Neural progenitor cell (in vitro differentiated cells): ENCODE results near the gene IL1RAP. TPM values are rescaled to one million over a fixed set of nuclear protein-coding genes. Genes with fewer than 3 reads are reported as not detected.

Experiments
- DNase-seq: peaks from one replicate; pipeline ENCODE4 v3.0.0-alpha.2; 2016; ENCODE audit warnings: low spot score
- H2AFZ ChIP-seq: fragments of 200-600 bp; sonication (generic); replicated peaks from 2 replicates; pipeline ENCODE4 v1.6.1; 2016; ENCODE audit warnings: antibody characterized with exemption
- H3F3A ChIP-seq: fragments of 200-600 bp; sonication (generic); 2 replicates; pipeline ENCODE4 v1.6.1; 2016; ENCODE audit warnings: antibody characterized with exemption, low read depth
- H3K27ac ChIP-seq: fragments of 200-600 bp; sonication (generic); 2 replicates; pipeline ENCODE4 v1.5.1; 2016; ENCODE audit warnings: mild to moderate bottlenecking
- H3K27me3 ChIP-seq: fragments of 200-600 bp; sonication (generic); 2 replicates; pipeline ENCODE4 v1.6.1; 2016; ENCODE audit warnings: mild to moderate bottlenecking, moderate library complexity
- H3K36me3 ChIP-seq: fragments of 200-600 bp; sonication (generic); 2 replicates; pipeline ENCODE4 v1.5.1; 2016
- H3K4me1 ChIP-seq: fragments of 200-600 bp; sonication (generic); 2 replicates; pipeline ENCODE4 v1.6.1; 2016; ENCODE audit warnings: mixed run types
- H3K4me2 ChIP-seq: fragments of 200-600 bp; sonication (generic); 2 replicates; pipeline ENCODE4 v1.6.1; 2016
- H3K4me3 ChIP-seq: fragments of 200-600 bp; sonication (generic); 2 replicates; pipeline ENCODE4 v1.5.1; 2016
- H3K79me2 ChIP-seq: fragments of 200-600 bp; sonication (generic); 2 replicates; pipeline ENCODE4 v1.6.1; 2016; ENCODE audit warnings: low read depth
- H3K9ac ChIP-seq: fragments of 200-600 bp; sonication (generic); 2 replicates; pipeline ENCODE4 v1.6.1; 2016
- H3K9me3 ChIP-seq: fragments of 200-600 bp; sonication (generic); 2 replicates; pipeline ENCODE4 v1.5.1; 2016; ENCODE audit warnings: low read depth
- H4K20me1 ChIP-seq: fragments of 200-600 bp; sonication (generic); 2 replicates; pipeline ENCODE4 v1.6.1; 2016; ENCODE audit warnings: low read depth
- H3K27ac Mint-ChIP-seq: 3 replicates; pipeline ENCODE4 v1.8.0; 2021; ENCODE audit warnings: mixed read lengths
- H3K27me3 Mint-ChIP-seq: 2 replicates; pipeline ENCODE4 v1.8.0; 2022; ENCODE audit warnings: low read depth, mild to moderate bottlenecking, inconsistent platforms, moderate library complexity, mixed read lengths; ENCODE audit not compliant: insufficient read depth
- H3K36me3 Mint-ChIP-seq: 3 replicates; pipeline ENCODE4 v1.8.0; 2021; ENCODE audit warnings: mixed read lengths
- H3K4me1 Mint-ChIP-seq: 3 replicates; pipeline ENCODE4 v1.8.0; 2021; ENCODE audit warnings: mixed read lengths
- H3K4me3 Mint-ChIP-seq: 3 replicates; pipeline ENCODE4 v1.8.0; 2021; ENCODE audit warnings: mild to moderate bottlenecking, moderate library complexity, mixed read lengths
- H3K9me3 Mint-ChIP-seq: 3 replicates; pipeline ENCODE4 v1.8.0; 2020; ENCODE audit warnings: mixed read lengths
- EZH2 ChIP-seq: fragments of 200-600 bp; sonication (generic); IDR thresholded peaks from 2 replicates; pipeline ENCODE4 v1.6.1; 2017; ENCODE audit warnings: antibody characterized with exemption, mild to moderate bottlenecking, moderate library complexity
- EZH2phosphoT487 ChIP-seq: fragments of 200-600 bp; sonication (generic); IDR thresholded peaks from 2 replicates; pipeline ENCODE4 v1.6.1; 2017; ENCODE audit warnings: antibody characterized with exemption
- total RNA-seq: library from RNA; depleted of rRNA; stranded (reverse); fragments of >200 nt; gene quantifications from 2 replicates; pipeline ENCODE4 v1.2.3, GENCODE V29; 2015; ENCODE audit warnings: low replicate concordance
- TF ChIP-seq, protein P1 (sequence below): fragments of 200-600 bp; sonication (generic); IDR thresholded peaks from 2 replicates; pipeline ENCODE4 v1.5.1; 2017; ENCODE audit warnings: antibody characterized with exemption, mild to moderate bottlenecking

Gene IL1RAP
- total RNA-seq, 1 donor from 2014 or later: 11.3 TPM

DNA sequence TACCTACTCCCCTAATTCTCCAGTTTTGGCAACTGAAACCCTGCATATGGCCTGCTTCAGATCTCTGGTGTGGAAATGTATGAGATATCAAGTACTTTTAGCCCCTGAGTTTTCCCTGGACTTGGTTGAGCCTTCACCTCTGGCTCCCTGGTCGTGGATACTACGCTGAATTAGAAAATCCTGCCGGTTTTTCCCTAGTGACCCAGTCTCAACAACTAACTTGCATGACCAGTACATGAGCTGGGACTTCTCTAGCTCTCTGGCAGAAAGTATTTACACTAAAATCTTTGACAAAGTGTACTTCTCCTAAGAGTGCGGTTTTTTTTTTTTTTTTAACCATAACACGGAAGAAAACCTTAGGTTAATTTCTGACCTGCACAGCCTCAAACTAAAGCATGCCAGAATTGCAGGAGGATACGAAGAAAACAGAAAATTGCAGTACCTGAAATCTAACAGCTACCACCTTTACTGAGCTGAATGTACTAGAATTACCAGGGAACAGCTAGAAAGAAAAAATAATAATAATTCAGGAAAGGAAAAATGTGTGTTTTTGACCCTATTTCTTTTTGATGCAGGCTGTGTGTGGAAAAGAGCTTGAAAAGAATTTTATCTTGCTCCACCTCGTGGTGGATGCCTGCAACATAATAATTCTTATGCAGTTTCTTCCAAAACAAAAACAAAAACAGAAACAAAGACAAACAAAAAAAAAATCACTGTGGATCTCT is 183.1 kb downstream of the IL1RAP start:
- no peaks in the 10 kb centered on the region for H3K79me2 ChIP-seq
- no peaks in the 10 kb centered on the region for H3K36me3 ChIP-seq
- TF ChIP-seq EZH2phosphoT487 (no peak), EZH2 (no peak)
- TF ChIP-seq, protein P1, sequence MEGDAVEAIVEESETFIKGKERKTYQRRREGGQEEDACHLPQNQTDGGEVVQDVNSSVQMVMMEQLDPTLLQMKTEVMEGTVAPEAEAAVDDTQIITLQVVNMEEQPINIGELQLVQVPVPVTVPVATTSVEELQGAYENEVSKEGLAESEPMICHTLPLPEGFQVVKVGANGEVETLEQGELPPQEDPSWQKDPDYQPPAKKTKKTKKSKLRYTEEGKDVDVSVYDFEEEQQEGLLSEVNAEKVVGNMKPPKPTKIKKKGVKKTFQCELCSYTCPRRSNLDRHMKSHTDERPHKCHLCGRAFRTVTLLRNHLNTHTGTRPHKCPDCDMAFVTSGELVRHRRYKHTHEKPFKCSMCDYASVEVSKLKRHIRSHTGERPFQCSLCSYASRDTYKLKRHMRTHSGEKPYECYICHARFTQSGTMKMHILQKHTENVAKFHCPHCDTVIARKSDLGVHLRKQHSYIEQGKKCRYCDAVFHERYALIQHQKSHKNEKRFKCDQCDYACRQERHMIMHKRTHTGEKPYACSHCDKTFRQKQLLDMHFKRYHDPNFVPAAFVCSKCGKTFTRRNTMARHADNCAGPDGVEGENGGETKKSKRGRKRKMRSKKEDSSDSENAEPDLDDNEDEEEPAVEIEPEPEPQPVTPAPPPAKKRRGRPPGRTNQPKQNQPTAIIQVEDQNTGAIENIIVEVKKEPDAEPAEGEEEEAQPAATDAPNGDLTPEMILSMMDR: peak; percentile 71
- no peaks in the 10 kb centered on the region for H3K9me3 ChIP-seq
- peak overlapping the region; percentile 52 for H2AFZ ChIP-seq
- Mint-ChIP-seq H3K4me1 (peaks cover 8% of the 10 kb centered on the region), H3K9me3 (no peaks in the 10 kb centered on the region), H3K27ac (no peak overlapping the region), H3K36me3 (no peaks in the 10 kb centered on the region), H3K4me3 (no peak overlapping the region), H3K27me3 (no peaks in the 10 kb centered on the region)
- no peaks in the 10 kb centered on the region for H3K4me1 ChIP-seq
- no peak overlapping the region for H3K4me3 ChIP-seq
- H3K4me2 ChIP-seq: no peak overlapping the region
- H3K9ac ChIP-seq: no peak overlapping the region
- DNase-seq: peak; percentile 47
- H3F3A ChIP-seq: no peaks in the 10 kb centered on the region
- no peaks in the 10 kb centered on the region for H3K27me3 ChIP-seq
- no peaks in the 10 kb centered on the region for H4K20me1 ChIP-seq
- H3K27ac ChIP-seq: no peak overlapping the region

DNA sequence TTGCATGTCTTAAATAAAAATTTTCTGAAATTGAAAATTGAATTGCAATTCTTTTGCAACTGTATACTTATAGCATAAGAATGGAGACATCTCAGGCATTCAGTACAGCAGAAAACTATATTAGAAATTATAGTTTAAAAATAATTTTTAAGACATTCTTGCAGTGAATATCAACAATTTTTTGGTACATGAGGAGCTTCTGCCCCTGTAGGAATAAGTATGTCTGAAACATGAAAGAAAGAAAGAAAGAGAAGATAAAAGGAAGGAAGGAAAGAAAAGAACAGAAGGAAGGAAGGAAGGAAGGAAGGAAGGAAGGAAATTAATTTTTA is 183.6 kb downstream of the IL1RAP start:
- no peak overlapping the region for H2AFZ ChIP-seq
- H3K27ac ChIP-seq: no peak overlapping the region
- Mint-ChIP-seq H3K4me3 (no peak overlapping the region), H3K36me3 (peaks cover 2% of the 10 kb centered on the region), H3K9me3 (no peaks in the 10 kb centered on the region), H3K27me3 (no peaks in the 10 kb centered on the region), H3K27ac (no peak overlapping the region), H3K4me1 (peaks cover 13% of the 10 kb centered on the region)
- H3K36me3 ChIP-seq: no peaks in the 10 kb centered on the region
- no peaks in the 10 kb centered on the region for H3K27me3 ChIP-seq
- no peak overlapping the region for H3K9ac ChIP-seq
- H3K79me2 ChIP-seq: no peaks in the 10 kb centered on the region
- peaks cover 3% of the 10 kb centered on the region for H3K4me1 ChIP-seq
- TF ChIP-seq, protein P1: no peak
- no peak for DNase-seq
- H3K9me3 ChIP-seq: no peaks in the 10 kb centered on the region
- H3K4me3 ChIP-seq: no peak overlapping the region
- no peaks in the 10 kb centered on the region for H4K20me1 ChIP-seq
- no peaks in the 10 kb centered on the region for H3F3A ChIP-seq
- no peak overlapping the region for H3K4me2 ChIP-seq

DNA sequence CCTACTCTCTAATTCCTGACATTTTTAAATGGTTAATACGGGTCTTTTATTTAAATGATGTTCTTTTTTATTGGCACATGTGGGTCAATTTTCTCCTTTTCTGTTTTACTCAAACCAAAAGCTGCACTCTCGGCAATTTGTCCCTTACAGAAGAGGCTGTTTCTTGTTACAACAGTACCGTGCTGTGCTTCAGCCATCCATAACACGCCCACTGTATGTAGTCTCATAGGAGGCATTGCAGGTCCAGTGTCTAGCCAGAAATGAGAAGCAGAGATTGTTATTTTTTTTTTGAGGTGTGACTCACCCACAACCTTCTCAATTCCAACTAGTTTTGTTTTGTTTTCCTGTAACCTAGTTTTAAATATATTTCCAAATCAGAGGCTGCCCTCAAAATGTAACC is 184.0 kb downstream of the IL1RAP start:
- DNase-seq: no peak
- Mint-ChIP-seq H3K9me3 (no peaks in the 10 kb centered on the region), H3K27ac (no peak overlapping the region)

More for the DNA sequence above, 184.0 kb downstream of the IL1RAP start:
- Histone ChIP-seq H3K9me3 (no peaks in the 10 kb centered on the region), H3K4me3 (no peak overlapping the region), H3K79me2 (no peaks in the 10 kb centered on the region), H2AFZ (no peak overlapping the region), H3K4me1 (peaks cover 7% of the 10 kb centered on the region), H3K27me3 (no peaks in the 10 kb centered on the region), H3K27ac (no peak overlapping the region), H3K36me3 (no peaks in the 10 kb centered on the region), H4K20me1 (no peaks in the 10 kb centered on the region), H3K9ac (no peak overlapping the region), H3K4me2 (no peak overlapping the region), H3F3A (no peaks in the 10 kb centered on the region)
- peaks cover 2% of the 10 kb centered on the region for H3K36me3 Mint-ChIP-seq
- H3K4me1 Mint-ChIP-seq: peaks cover 15% of the 10 kb centered on the region
- TF ChIP-seq EZH2phosphoT487 (no peak), EZH2 (no peak)
- TF ChIP-seq, protein P1: no peak
- no peak overlapping the region for H3K4me3 Mint-ChIP-seq
- no peaks in the 10 kb centered on the region for H3K27me3 Mint-ChIP-seq
